ENCODE data around the gene SDF4. TPM values are rescaled to one million over a fixed set of nuclear protein-coding genes. Genes with fewer than 3 reads are reported as not detected.
"Not testable (repeated sequence)": the region's sequence is repeated elsewhere in the genome, so short reads cannot be mapped to it uniquely, and the experiment has no call there.

The SDF4 gene
- total RNA-seq, 4 donors from 2014 or later = 93.3 to 170 (median 110) TPM

- H3K27me3 ChIP-seq = peaks cover 0 to 89% of the 10 kb centered on the region in 2 donors
- DNase-seq (ENCODE audit: low spot score in 2 of 2) = no peak
- no peak overlapping the region for H3K4me3 ChIP-seq
- no peak overlapping the region for H3K27ac ChIP-seq
- TF ChIP-seq CTCF (IDR thresholded peaks at IDR 0.05) = no peak
- no peak for TF ChIP-seq POLR2A (IDR thresholded peaks at IDR 0.05)
- TF ChIP-seq EP300 (IDR thresholded peaks at IDR 0.05) = no peak
- H3K36me3 ChIP-seq = no peaks in the 10 kb centered on the region
- H3K4me1 ChIP-seq = peaks cover 0 to 6% (median 0%) of the 10 kb centered on the region in 4 donors
- WGBS, 2 donors = 52 to 68% methylated on average over 4 to 22 of the region's 25 CpGs
- no peaks in the 10 kb centered on the region for H3K9me3 ChIP-seq
These were observed 52.3 kb downstream of the SDF4 start for GRCh38 chr1:1179346-1179982.

GRCh38 chr1:1178794-1179331 is 52.9 kb downstream of the SDF4 start:
- 86 to 100% methylated on average over 4 to 29 of the region's 32 CpGs for WGBS, 2 donors
- H3K4me1 ChIP-seq = peaks cover 0 to 9% (median 0%) of the 10 kb centered on the region in 4 donors
- no peak for DNase-seq (ENCODE audit: low spot score in 2 of 2)
- H3K36me3 ChIP-seq = no peaks in the 10 kb centered on the region
- H3K27me3 ChIP-seq = peaks cover 0 to 95% of the 10 kb centered on the region in 2 donors
- H3K9me3 ChIP-seq = no peaks in the 10 kb centered on the region
- TF ChIP-seq CTCF (IDR thresholded peaks at IDR 0.05) (no peak), EP300 (IDR thresholded peaks at IDR 0.05) (no peak), POLR2A (IDR thresholded peaks at IDR 0.05) (no peak)
- no peak overlapping the region for H3K27ac ChIP-seq
- H3K4me3 ChIP-seq = no peak overlapping the region

GRCh38 chr1:1177452-1178206 is 54.2 kb downstream of the SDF4 start:
- peaks cover 0 to 96% of the 10 kb centered on the region in 2 donors for H3K27me3 ChIP-seq
- H3K27ac ChIP-seq = no peak overlapping the region
- no peaks in the 10 kb centered on the region for H3K36me3 ChIP-seq
- no peaks in the 10 kb centered on the region for H3K9me3 ChIP-seq
- no peak overlapping the region for H3K4me3 ChIP-seq
- DNase-seq (ENCODE audit: low spot score in 2 of 2) = no peak
- TF ChIP-seq POLR2A (IDR thresholded peaks at IDR 0.05) (no peak), CTCF (IDR thresholded peaks at IDR 0.05) (no peak), EP300 (IDR thresholded peaks at IDR 0.05) (no peak)
- 84 to 87% methylated on average over 21 of the region's 21 CpGs for WGBS, 2 donors
- peaks cover 0 to 12% (median 0%) of the 10 kb centered on the region in 4 donors for H3K4me1 ChIP-seq

GRCh38 chr1:1176931-1177330 is 54.9 kb downstream of the SDF4 start:
- H3K4me1 ChIP-seq = peaks cover 0 to 8% (median 0%) of the 10 kb centered on the region in 4 donors
- peaks cover 0 to 96% of the 10 kb centered on the region in 2 donors for H3K27me3 ChIP-seq
- DNase-seq (ENCODE audit: low spot score in 2 of 2) = no peak
- no peaks in the 10 kb centered on the region for H3K9me3 ChIP-seq
- WGBS, 2 donors = 70 to 71% methylated on average over 7 of the region's 7 CpGs
- no peak overlapping the region for H3K27ac ChIP-seq
- H3K4me3 ChIP-seq = no peak overlapping the region
- TF ChIP-seq EP300 (IDR thresholded peaks at IDR 0.05) = no peak
- no peaks in the 10 kb centered on the region for H3K36me3 ChIP-seq

GRCh38 chr1:1176063-1176761 is 55.6 kb downstream of the SDF4 start:
- not testable (repeated sequence) for H3K4me1 ChIP-seq; H3K36me3 ChIP-seq; DNase-seq (ENCODE audit: low spot score in 2 of 2); H3K4me3 ChIP-seq; H3K27ac ChIP-seq; H3K9me3 ChIP-seq
- 47 to 55% methylated on average over 19 to 22 of the region's 22 CpGs for WGBS, 2 donors
- H3K27me3 ChIP-seq = peaks cover 0 to 96% of the 10 kb centered on the region in 2 donors
